ENCODE data around the gene AP3M1. TPM values are rescaled to one million over a fixed set of nuclear protein-coding genes. Genes with fewer than 3 reads are reported as not detected.

The AP3M1 gene
- total RNA-seq, 1 donor: 21.2 TPM

DNA sequence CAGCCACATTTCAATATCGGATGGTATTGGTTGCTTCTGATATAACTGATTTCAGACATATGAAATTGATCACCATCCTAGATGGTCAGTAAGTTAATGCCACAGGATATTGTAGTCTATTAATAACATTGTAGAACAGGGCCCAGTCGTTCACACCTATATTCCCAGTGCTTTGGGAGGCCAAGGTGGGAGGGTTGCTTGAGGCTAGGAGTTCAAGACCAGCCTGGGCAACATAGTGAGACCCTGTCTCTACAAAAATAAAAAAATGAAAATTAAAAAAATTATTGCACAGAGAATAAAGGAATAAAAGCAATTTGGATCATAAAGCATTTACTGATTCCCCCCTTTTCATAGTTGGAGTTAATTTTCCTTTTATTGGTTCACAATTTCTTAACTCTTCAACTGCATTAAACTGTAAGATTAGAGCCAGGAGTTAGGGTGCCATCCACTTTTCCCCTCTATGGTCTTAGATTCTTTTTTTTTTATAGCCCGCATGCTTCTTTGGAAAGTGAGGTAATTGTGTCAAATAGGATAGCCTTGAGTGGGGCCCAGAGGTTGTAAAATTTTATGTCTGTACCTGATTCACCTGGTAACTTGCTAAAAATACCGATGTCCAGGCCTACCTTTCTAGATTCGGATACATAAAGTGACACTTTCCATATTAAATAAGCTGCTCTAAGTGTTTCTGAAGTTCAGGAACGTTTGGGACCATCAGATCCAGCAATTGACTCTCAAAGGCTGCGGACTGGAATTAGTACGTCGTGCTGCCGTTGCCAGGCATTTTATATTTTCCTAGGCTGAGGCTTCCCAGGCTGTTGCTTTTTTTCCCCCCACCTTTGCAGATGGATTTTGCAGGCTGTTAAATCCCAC is 25.1 kb upstream of the AP3M1 start:
- no peaks in the 10 kb centered on the region for H3K9me3 ChIP-seq (ENCODE audit: low read depth, low read length)
- peaks cover 33% of the 10 kb centered on the region for H3K4me1 ChIP-seq (ENCODE audit: insufficient read depth, low read length)
- H3K27me3 ChIP-seq (ENCODE audit: insufficient read depth, low read length): no peaks in the 10 kb centered on the region
- peak overlapping the region; percentile 93 for H3K4me3 ChIP-seq (ENCODE audit: low read length)

DNA sequence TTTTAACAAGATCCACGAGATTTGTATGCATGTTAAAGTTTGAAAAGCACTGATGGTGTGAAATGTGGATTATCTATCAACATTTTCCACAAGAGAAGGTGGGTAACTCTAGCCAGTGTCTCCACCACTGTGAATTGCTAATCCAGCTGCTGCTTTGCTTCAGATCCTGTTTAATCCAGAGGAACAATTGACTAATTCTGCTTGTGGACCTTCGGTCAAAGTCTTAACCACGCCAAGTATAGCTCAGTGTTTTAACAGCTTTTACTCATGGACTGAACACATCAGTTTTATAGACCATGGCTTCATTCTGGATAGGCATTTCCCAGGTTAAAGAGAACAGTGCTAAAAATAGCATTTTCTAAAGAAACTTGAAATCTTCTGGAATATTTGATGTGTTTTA is 23.9 kb upstream of the AP3M1 start:
- Histone ChIP-seq H3K9me3 (ENCODE audit: low read depth, low read length) (no peaks in the 10 kb centered on the region), H3K27me3 (ENCODE audit: insufficient read depth, low read length) (no peaks in the 10 kb centered on the region), H3K4me1 (ENCODE audit: insufficient read depth, low read length) (peaks cover 37% of the 10 kb centered on the region), H3K4me3 (ENCODE audit: low read length) (no peak overlapping the region)

DNA sequence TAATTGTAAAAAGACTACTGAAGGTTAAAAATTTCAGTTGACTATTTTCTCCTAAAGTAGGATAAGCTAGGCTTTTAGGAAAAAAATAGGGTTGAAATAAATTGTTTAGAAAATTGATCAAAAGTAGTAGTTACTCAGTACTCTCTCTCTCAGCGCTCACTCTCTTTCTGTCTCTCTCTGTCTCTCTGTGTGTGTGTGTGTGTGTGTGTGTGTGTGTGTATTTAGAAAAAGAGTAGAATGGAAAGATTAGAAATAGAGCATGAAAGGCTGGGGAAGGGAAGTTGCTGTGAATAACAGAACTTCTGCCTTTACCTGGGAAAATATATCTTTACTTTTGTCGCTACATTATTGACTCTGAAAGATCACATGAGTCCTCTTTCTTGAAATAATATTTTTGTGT is 21.0 kb upstream of the AP3M1 start:
- H3K4me1 ChIP-seq (ENCODE audit: insufficient read depth, low read length): peaks cover 39% of the 10 kb centered on the region
- H3K9me3 ChIP-seq (ENCODE audit: low read depth, low read length): no peaks in the 10 kb centered on the region
- no peaks in the 10 kb centered on the region for H3K27me3 ChIP-seq (ENCODE audit: insufficient read depth, low read length)
- H3K4me3 ChIP-seq (ENCODE audit: low read length): no peak overlapping the region

DNA sequence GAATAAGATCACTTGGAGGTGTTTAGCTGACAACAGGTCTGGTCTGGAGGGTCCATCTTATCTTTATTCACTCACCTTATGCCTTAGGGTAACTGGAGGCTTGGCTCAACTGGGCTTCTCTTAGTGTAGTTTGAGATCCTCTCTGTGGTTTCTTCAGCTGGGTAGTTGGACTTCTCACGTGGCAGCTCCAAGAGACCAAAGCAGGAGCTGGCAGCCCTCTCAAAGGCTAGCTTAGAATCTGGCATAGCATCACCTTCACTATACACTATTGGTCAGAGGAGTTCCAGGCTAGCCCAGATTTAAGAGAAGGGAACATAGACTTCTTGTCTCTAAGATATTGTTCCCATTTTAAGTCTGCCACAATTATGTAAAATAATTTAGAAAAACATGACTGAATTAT is 16.8 kb upstream of the AP3M1 start:
- H3K4me1 ChIP-seq (ENCODE audit: insufficient read depth, low read length): peaks cover 66% of the 10 kb centered on the region
- H3K9me3 ChIP-seq (ENCODE audit: low read depth, low read length): no peaks in the 10 kb centered on the region
- no peaks in the 10 kb centered on the region for H3K27me3 ChIP-seq (ENCODE audit: insufficient read depth, low read length)
- H3K4me3 ChIP-seq (ENCODE audit: low read length): no peak overlapping the region

DNA sequence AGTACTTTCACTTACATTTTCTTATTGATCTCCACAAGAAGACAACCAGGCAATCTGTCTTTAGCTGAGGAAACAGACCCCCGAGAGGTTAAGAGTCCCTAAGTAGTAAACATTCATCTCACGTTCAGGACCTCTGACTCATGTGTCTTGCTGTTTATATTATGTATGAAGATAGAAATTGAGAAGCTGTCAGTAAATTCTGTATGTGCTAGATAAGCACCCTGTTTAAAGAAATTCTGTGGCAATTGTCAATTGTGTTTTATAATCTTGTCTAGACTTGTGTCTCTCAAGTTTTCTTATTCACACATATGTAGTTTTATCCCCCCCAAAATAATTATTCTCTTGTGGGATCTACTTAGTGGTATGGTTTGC is 14.9 kb upstream of the AP3M1 start:
- H3K4me1 ChIP-seq (ENCODE audit: insufficient read depth, low read length): peaks cover 63% of the 10 kb centered on the region

DNA sequence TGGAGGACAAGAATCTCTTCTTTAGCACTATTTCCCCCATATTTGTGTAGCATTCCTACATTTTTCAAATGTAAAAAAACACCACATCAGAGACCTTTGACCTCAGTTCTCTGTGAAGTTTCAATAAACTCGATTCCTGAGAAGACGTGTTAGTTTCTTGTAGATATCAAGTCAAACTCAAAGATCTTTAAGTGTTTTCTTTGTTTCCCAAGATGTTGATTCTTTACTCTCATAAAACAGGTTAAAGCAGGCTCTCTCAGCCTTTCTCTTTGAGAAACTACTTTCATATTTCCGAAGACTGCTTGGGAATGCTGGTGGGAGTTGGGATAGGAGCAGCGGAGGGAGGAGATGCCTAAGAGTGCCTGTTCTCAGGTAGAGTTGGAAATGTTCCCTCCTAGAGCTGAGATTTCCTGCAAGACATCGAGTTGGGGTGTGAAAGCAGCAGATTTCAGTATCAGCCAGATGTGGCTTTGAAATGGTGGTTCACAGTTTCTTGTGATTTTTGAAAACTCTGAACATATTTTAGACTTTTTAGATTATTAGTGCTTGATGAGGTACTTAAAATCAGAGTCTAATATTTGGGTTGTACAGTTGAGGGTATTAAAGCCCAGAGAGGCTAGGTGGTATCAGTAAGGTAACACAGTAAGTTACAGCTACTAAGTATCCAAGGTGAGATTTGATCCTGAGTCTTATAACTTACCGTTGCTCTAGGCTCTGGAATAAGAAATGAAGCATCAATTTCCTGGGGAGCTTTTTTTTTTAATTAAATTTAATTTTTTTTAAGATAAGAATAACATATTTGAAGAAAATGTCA is 14.3 kb upstream of the AP3M1 start:
- Histone ChIP-seq H3K4me1 (ENCODE audit: insufficient read depth, low read length) (peaks cover 62% of the 10 kb centered on the region), H3K4me3 (ENCODE audit: low read length) (no peak overlapping the region), H3K27me3 (ENCODE audit: insufficient read depth, low read length) (no peaks in the 10 kb centered on the region), H3K9me3 (ENCODE audit: low read depth, low read length) (no peaks in the 10 kb centered on the region)

More for the DNA sequence above, 14.9 kb upstream of the AP3M1 start:
- no peaks in the 10 kb centered on the region for H3K27me3 ChIP-seq (ENCODE audit: insufficient read depth, low read length)
- H3K4me3 ChIP-seq (ENCODE audit: low read length): no peak overlapping the region
- H3K9me3 ChIP-seq (ENCODE audit: low read depth, low read length): no peaks in the 10 kb centered on the region

DNA sequence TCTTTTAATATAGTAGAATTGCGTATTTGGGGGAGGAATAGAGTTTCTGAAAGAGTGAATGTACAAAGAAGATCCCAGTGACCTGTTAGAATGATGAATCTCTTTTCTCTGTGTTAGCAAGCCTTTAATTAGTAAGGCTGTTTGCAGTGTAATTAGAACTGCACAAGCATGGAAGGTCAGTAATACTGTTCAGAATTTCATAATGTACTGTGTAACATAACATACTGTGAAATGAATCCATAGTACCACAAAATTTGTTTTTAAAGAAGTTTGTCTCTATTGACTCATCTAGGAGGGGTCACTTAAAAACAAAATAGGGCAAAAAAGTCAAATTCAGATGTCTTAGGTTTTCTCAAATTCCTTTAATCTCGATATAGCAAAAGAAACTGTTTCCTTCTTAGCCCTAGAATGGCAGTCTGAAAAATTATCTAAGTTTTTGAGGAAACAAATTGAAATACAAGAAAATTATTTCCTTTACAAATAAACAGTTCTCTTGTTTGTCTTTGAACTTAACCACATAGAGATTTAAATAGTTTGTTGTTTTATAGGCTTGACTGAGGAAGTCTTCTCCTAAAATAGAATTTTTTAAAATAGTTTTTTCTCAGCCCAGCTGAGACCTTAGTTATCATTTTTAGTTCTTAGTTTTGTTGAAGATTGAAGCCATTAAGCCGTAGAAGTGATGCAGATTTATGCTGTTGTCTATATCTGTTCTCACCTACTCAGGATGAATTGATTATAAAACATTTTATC is 12.9 kb upstream of the AP3M1 start:
- Histone ChIP-seq H3K9me3 (ENCODE audit: low read depth, low read length) (no peaks in the 10 kb centered on the region), H3K4me1 (ENCODE audit: insufficient read depth, low read length) (peaks cover 54% of the 10 kb centered on the region), H3K4me3 (ENCODE audit: low read length) (no peak overlapping the region), H3K27me3 (ENCODE audit: insufficient read depth, low read length) (no peaks in the 10 kb centered on the region)

DNA sequence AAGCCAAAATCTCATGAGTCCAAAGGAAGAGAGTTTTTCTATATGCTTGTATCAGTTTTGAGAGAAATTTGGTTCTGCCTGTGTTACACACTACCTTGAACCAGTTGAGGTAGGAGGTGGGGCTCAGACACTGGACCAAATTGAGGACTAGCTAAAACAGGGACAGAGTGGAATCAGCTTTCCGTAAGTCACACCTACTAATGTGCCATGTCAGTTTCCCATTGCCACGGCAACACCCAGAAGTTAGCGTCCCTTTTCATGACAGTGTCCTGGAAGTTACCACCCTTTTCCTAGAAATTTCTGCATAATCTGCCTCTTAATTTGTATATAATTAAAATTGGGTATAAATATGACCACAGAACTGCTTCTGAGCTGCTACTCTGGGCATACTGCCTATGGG is 9.4 kb upstream of the AP3M1 start:
- Histone ChIP-seq H3K4me3 (ENCODE audit: low read length) (no peak overlapping the region), H3K9me3 (ENCODE audit: low read depth, low read length) (no peaks in the 10 kb centered on the region), H3K27me3 (ENCODE audit: insufficient read depth, low read length) (no peaks in the 10 kb centered on the region), H3K4me1 (ENCODE audit: insufficient read depth, low read length) (peaks cover 30% of the 10 kb centered on the region)

DNA sequence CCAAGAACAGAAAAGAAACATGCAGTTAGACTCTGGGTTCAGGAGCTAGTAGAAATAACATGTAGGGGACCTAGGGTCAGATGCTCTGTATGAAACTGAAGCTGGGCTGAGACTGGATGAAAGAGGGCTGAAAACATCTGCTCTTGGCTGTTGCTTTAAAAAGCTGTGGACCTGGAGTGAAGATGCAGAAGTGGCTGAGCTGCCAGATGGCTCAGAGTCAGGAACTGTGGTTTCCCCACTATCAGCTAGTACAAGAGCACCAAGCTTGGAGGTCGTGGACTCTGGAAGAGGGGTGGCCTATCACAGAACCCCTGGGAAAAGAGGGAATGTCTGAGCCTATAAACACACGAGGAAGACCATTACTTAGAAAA is 6.3 kb upstream of the AP3M1 start:
- H3K4me1 ChIP-seq (ENCODE audit: insufficient read depth, low read length): peaks cover 22% of the 10 kb centered on the region
- H3K27me3 ChIP-seq (ENCODE audit: insufficient read depth, low read length): no peaks in the 10 kb centered on the region
- H3K9me3 ChIP-seq (ENCODE audit: low read depth, low read length): no peaks in the 10 kb centered on the region
- H3K4me3 ChIP-seq (ENCODE audit: low read length): no peak overlapping the region

DNA sequence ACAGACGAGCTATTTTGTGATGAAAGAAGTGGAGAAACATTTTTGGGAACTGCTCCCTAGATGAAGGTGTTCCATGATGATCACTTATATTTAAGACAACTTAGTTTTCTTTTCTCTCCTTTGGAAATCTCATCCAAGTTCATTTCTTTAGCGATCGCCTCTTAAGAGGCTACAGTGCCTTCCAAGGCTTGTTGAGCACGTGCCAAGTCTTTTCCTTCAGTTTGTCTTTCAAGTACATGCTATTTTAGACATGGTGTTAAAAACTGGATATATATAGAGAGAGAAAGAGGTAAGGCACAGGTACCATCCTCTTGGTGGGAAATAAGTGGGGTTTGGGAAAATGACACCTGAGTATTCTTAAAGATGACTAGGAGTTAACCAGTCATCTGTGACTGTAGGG is 3.0 kb upstream of the AP3M1 start:
- H3K4me3 ChIP-seq (ENCODE audit: low read length): no peak overlapping the region
- no peaks in the 10 kb centered on the region for H3K9me3 ChIP-seq (ENCODE audit: low read depth, low read length)
- H3K4me1 ChIP-seq (ENCODE audit: insufficient read depth, low read length): peaks cover 43% of the 10 kb centered on the region
- no peaks in the 10 kb centered on the region for H3K27me3 ChIP-seq (ENCODE audit: insufficient read depth, low read length)

DNA sequence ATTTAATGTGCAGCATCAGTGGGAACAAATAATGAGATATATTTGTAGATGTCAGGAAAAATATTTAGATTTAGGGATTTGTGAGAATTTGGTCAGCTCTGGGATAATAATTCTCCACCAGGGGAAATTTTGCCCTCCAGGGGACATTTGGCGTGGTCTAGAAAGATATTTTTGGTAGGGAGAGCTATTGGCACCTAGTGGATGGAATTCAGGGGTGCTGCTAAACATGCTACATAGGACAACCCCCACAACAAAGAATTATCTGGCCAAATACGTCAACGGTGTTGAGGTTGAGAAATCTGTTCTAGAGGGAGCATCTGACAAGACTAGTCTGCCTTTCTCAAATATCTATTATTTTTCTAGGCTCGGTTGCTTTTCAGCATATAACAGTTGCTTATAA is 2.5 kb upstream of the AP3M1 start:
- Histone ChIP-seq H3K27me3 (ENCODE audit: insufficient read depth, low read length) (no peaks in the 10 kb centered on the region), H3K9me3 (ENCODE audit: low read depth, low read length) (no peaks in the 10 kb centered on the region), H3K4me3 (ENCODE audit: low read length) (no peak overlapping the region)

DNA sequence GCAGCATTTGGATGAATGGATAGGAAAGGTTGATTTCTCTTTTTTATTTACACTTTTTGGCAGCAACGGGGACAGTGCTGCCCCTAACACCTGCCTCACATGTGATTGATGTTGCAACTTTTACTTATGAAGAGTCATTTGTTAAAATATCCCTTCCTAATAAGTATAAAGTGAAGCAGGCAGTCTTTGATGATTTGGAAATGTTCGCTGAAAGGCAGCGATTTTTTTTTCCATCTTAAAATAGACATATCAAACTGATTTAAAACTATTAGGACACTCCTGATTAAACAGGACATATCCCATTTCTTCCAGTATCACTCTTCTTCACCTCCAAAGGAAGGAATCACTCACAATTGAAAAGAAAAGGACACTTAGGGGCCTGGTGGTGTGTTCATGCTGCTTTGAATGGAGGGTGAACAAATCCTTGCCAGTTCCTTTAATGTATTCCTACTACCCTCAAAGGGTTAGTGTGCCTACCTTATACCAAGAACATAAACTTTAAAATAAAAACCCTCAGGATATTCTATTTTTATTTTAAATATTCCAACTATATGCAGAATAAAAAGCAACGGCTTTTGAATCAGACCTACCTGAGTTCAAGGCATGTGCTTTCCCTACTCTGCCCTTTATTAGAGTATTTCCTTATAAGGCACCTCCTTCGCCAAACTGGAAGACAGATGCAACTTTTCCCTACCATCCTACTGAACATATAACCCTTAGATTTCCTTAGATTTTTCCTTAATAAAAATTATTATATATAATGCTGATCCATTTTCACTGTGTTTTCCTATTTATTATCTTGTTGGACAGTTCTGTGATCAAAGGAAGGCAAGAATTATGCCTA is 1.5 kb upstream of the AP3M1 start:
- peaks cover 45% of the 10 kb centered on the region for H3K4me1 ChIP-seq (ENCODE audit: insufficient read depth, low read length)
- H3K4me3 ChIP-seq (ENCODE audit: low read length): peak overlapping the region; percentile 97
- no peaks in the 10 kb centered on the region for H3K9me3 ChIP-seq (ENCODE audit: low read depth, low read length)
- no peaks in the 10 kb centered on the region for H3K27me3 ChIP-seq (ENCODE audit: insufficient read depth, low read length)

More for the DNA sequence above, 2.5 kb upstream of the AP3M1 start:
- peaks cover 46% of the 10 kb centered on the region for H3K4me1 ChIP-seq (ENCODE audit: insufficient read depth, low read length)

DNA sequence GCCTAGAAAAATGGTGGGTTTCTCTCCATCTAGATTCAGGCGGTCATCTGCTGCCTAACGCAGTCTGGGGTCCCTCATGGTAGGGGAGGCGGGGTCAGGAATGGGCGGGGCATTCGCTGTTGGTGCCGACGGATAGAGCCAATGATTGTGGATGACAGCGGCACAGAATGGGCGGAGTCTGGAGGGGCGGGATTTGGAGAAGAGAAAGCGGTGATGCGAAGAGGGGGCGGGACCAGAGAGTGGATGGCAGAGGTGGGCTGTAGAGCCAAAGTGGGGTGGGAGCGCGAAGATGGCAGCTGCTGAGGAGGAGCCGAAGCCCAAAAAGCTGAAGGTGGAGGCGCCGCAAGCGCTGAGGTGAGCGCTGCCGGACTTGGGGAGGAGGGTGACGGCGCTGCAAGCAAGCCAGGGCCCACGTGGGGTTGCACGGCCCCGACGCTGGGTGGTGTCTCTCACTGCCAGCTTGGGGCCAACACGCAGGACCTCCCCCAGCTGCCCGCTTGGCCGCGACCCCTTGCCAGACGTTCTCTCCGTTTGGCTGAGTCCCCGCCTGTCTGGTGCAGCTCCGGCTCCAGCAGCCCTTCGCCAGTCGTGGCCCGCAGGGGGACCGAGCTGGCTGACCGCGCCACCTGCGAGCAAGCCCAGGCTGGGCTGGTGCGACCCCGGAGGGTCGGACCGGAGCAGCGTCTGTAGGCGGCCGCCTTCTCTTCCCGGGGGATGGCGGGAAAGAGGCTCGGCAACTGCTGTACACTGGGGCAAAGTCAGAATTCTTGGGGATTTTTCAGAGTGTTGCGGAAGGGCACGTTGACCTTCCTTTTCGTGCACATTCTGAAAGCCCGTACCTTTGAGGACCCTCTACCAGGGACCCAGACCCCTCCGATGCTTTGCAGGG is 606 bp upstream of the AP3M1 start, which contains the start of gene ADK:
Gene ADK (plus strand): TSS at position 232 of the 889 bp plus-strand sequence. CDS start 58 bp downstream, at position 290.
- H3K9me3 ChIP-seq (ENCODE audit: low read depth, low read length): no peaks in the 10 kb centered on the region
- H3K4me3 ChIP-seq (ENCODE audit: low read length): peak within 1 kb of the TSS; percentile 97
- H3K27me3 ChIP-seq (ENCODE audit: insufficient read depth, low read length): no peaks in the 10 kb centered on the region
- peaks cover 37% of the 10 kb centered on the region for H3K4me1 ChIP-seq (ENCODE audit: insufficient read depth, low read length)
